Subcutaneous adipose tissue (tissue), 4 donors: Measurements from ENCODE around the gene LIMK2. TPM values are rescaled to one million over a fixed set of nuclear protein-coding genes. Genes with fewer than 3 reads are reported as not detected.

Source experiments
- total RNA-seq, 4 donors: library from RNA; depleted of rRNA; stranded (reverse); fragments of >200 nt; gene quantifications; one replicate each; pipeline ENCODE4 v1.1.0, GENCODE V29; 2016
- TF ChIP-seq, protein P1 (sequence below): fragments of 450-650 bp; IDR thresholded peaks from one replicate; pipeline ENCODE4 v1.5.1; 2016; ENCODE audit warnings: low read depth, mild to moderate bottlenecking, control low read depth, antibody characterized with exemption, moderate library complexity

Gene LIMK2
- total RNA-seq, 4 donors from 2014 or later = 15.4 to 26.4 (median 22.6) TPM

DNA sequence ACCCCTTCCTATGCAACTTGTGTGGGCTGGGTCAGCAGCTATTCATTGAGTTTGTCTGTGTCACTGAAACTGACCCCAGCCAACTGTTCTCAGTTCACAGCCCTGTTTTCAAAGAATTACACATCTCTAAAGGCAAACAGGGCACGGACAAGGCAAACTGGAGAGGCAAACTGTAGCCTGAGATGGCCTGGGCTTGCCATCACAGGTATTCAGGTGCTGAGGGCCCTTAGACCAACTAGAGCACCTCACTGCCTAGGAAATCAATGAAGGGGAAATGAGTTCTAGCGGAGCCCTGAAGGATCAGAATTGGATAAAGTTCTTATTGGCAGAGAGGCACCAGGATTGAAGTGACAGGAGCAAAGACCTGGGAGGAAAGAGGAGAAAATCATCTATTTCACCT lies 56.2 kb downstream of the LIMK2 start:
- TF ChIP-seq, protein P1, sequence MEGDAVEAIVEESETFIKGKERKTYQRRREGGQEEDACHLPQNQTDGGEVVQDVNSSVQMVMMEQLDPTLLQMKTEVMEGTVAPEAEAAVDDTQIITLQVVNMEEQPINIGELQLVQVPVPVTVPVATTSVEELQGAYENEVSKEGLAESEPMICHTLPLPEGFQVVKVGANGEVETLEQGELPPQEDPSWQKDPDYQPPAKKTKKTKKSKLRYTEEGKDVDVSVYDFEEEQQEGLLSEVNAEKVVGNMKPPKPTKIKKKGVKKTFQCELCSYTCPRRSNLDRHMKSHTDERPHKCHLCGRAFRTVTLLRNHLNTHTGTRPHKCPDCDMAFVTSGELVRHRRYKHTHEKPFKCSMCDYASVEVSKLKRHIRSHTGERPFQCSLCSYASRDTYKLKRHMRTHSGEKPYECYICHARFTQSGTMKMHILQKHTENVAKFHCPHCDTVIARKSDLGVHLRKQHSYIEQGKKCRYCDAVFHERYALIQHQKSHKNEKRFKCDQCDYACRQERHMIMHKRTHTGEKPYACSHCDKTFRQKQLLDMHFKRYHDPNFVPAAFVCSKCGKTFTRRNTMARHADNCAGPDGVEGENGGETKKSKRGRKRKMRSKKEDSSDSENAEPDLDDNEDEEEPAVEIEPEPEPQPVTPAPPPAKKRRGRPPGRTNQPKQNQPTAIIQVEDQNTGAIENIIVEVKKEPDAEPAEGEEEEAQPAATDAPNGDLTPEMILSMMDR = no peak

DNA sequence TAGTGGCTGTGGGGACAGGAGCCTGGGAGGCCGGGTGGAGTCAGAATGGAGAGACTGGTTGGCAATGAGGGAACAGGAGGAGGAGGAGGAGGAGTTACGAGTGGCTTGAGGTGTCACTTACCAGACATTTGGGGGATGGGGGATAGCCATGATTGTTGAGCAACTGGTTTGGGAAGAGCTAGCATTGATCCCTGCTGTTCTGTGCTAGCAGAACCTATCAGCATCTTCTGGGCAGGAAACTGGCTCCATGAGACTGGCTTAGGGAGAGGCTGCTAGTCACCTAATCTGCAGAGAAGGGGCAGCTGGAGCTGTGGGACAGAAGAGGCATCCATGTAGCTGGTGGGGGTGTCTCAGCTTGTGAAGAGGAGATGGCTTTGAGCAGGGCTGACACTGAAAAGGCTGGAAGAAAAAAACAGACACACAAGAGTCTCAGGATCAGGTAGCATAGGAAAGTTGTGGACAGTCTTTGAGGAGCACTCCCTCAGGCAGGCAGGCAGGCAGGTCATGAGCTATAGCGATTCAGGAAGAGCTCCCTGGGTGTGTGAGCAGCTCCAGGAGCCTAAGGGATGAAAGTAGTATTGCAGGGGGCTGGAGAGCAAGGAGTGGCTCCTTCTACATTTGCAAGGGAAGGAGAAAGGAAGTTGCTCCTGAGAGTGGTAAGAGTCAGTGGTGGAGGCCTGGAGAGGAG lies 57.9 kb downstream of the LIMK2 start:
- TF ChIP-seq, protein P1 = no peak

- TF ChIP-seq, protein P1 = no peak
Observed at GRCh38 chr22:31271026-31271425, 58.9 kb downstream of the LIMK2 start.

- TF ChIP-seq, protein P1 = no peak
Observed at GRCh38 chr22:31271485-31271884, 59.4 kb downstream of the LIMK2 start.

DNA sequence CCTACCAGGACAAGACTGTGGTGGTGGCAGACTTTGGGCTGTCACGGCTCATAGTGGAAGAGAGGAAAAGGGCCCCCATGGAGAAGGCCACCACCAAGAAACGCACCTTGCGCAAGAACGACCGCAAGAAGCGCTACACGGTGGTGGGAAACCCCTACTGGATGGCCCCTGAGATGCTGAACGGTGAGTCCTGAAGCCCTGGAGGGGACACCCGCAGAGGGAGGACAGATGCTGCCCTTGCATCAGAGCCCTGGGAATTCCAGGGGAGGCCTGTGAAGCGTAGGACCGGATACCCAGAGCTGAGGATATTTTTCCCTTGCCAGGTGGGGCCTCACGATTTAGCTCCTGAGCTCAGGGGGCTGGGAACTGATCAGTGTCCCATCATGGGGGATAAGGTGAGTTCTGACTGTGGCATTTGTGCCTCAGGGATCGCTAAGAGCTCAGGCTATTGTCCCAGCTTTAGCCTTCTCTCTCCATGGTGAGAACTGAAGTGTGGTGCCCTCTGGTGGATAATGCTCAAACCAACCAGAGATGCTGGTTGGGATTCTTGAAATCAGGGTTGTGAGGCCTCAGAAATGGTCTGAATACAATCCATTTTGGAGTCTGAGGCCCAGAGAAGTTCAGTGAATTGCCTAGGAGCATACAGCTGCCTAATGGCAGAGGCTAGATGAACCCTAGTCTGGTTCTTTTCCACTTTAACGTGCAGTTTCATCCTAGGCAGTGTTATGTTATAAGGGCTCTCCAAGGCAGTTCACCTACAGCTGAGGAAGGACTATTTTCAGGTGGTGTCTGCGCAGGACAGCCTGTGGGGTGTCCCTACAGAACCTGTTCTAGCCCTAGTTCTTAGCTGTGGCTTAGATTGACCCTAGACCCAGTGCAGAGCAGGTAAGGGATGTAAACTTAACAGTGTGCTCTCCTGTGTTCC lies 60.7 kb downstream of the LIMK2 start:
- TF ChIP-seq, protein P1 = no peak

- TF ChIP-seq, protein P1 = no peak
Observed at GRCh38 chr22:31274017-31274416, 61.9 kb downstream of the LIMK2 start.

GRCh38 chr22:31275018-31275417 lies 62.9 kb downstream of the LIMK2 start:
- TF ChIP-seq, protein P1 = no peak
